Measurements from ENCODE around the gene TBX19.

DNA sequence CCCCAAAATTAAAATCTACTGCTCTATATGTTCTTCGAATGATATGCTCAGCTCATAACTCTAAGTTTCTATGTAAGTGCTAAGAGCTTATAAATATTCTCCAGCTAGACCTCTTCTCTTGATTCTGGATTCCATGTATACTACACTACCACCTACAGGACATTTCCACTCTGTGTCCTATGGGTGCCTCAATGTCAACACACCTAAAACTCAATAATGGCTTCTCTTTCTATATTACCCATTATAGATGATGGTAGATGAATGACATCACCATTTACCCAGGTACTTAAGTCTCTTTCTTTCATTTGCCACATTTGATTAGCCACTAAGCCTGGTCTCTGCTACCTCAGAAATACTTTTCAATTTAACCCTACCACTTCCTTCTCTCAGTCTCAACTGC is 41.3 kb downstream of the TBX19 start:
- TF ChIP-seq, protein P1, sequence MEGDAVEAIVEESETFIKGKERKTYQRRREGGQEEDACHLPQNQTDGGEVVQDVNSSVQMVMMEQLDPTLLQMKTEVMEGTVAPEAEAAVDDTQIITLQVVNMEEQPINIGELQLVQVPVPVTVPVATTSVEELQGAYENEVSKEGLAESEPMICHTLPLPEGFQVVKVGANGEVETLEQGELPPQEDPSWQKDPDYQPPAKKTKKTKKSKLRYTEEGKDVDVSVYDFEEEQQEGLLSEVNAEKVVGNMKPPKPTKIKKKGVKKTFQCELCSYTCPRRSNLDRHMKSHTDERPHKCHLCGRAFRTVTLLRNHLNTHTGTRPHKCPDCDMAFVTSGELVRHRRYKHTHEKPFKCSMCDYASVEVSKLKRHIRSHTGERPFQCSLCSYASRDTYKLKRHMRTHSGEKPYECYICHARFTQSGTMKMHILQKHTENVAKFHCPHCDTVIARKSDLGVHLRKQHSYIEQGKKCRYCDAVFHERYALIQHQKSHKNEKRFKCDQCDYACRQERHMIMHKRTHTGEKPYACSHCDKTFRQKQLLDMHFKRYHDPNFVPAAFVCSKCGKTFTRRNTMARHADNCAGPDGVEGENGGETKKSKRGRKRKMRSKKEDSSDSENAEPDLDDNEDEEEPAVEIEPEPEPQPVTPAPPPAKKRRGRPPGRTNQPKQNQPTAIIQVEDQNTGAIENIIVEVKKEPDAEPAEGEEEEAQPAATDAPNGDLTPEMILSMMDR (IDR thresholded peaks at IDR 0.05; ENCODE audit: poor library complexity): peak; percentile 32
- TF ChIP-seq EZH2 (IDR thresholded peaks at IDR 0.05; ENCODE audit: borderline replicate concordance): no peak

All from hepatocyte (in vitro differentiated cells).